Measurements from ENCODE around the gene IFT43. TPM values are rescaled to one million over a fixed set of nuclear protein-coding genes. Genes with fewer than 3 reads are reported as not detected.
A peak's percentile ranks its signal among the peaks of the same experiment; 100 is the strongest.

IFT43 gene
- total and polyA plus RNA-seq, 2 donors from 2014 or later: 41.6 to 86.3 TPM

GRCh38 chr14:76081642-76082041 is 96.1 kb downstream of the IFT43 start:
- no peak for FAIRE-seq
- no peak for TF ChIP-seq CTCF (IDR thresholded peaks at IDR 0.05; ENCODE audit: borderline replicate concordance, extremely low read depth, insufficient read depth)

GRCh38 chr14:76083796-76084765 is 98.5 kb downstream of the IFT43 start:
- H3K27me3 ChIP-seq (ENCODE audit: control insufficient read depth, insufficient read depth, low read length): no peaks in the 10 kb centered on the region
- no peak overlapping the region for H3K9ac ChIP-seq (ENCODE audit: low read length in 3 of 3)
- H3K4me3 ChIP-seq (ENCODE audit: low read length in 3 of 3): no peak overlapping the region
- FAIRE-seq (no peak), DNase-seq (no peak)
- intact Hi-C loops (cut with DNase I): no loop called here
- no peak for TF ChIP-seq CTCF (IDR thresholded peaks at IDR 0.05; ENCODE audit: borderline replicate concordance, extremely low read depth, insufficient read depth)
- H3K9me3 ChIP-seq (ENCODE audit: control insufficient read depth in 2 of 3, insufficient read depth in 1 of 3, low read length in 3 of 3): no peaks in the 10 kb centered on the region
- peaks cover 0 to 4% (median 0%) of the 10 kb centered on the region in 3 donors for H3K36me3 ChIP-seq (ENCODE audit: control insufficient read depth in 2 of 3, insufficient read depth in 3 of 3, low read length in 3 of 3)
- peaks cover 0 to 15% (median 4%) of the 10 kb centered on the region in 3 donors for H3K4me1 ChIP-seq (ENCODE audit: control insufficient read depth in 2 of 3, insufficient read depth in 2 of 3, low read depth in 1 of 3, low read length in 3 of 3)
- H3K27ac ChIP-seq (ENCODE audit: low read depth in 2 of 2, low read length in 2 of 2): peak overlapping the region in 1 of 2 donors; percentile 47

More at GRCh38 chr14:76081642-76082041, 96.1 kb downstream of the IFT43 start:
- intact Hi-C loops (cut with DNase I): no loop called here
- Histone ChIP-seq H3K4me1 (ENCODE audit: control insufficient read depth in 2 of 3, insufficient read depth in 2 of 3, low read depth in 1 of 3, low read length in 3 of 3) (peaks cover 0 to 8% (median 3%) of the 10 kb centered on the region in 3 donors), H3K9ac (ENCODE audit: low read length in 3 of 3) (no peak overlapping the region), H3K27me3 (ENCODE audit: control insufficient read depth, insufficient read depth, low read length) (no peaks in the 10 kb centered on the region), H3K9me3 (ENCODE audit: control insufficient read depth in 2 of 3, insufficient read depth in 1 of 3, low read length in 3 of 3) (no peaks in the 10 kb centered on the region), H3K27ac (ENCODE audit: low read depth in 2 of 2, low read length in 2 of 2) (no peak overlapping the region), H3K36me3 (ENCODE audit: control insufficient read depth in 2 of 3, insufficient read depth in 3 of 3, low read length in 3 of 3) (peaks cover 0 to 4% (median 0%) of the 10 kb centered on the region in 3 donors), H3K4me3 (ENCODE audit: low read length in 3 of 3) (no peak overlapping the region)
- DNase-seq: no peak

- peaks cover 0 to 4% (median 0%) of the 10 kb centered on the region in 3 donors for H3K36me3 ChIP-seq (ENCODE audit: control insufficient read depth in 2 of 3, insufficient read depth in 3 of 3, low read length in 3 of 3)
- DNase-seq: no peak
- intact Hi-C loops (cut with DNase I): no loop called here
- no peaks in the 10 kb centered on the region for H3K27me3 ChIP-seq (ENCODE audit: control insufficient read depth, insufficient read depth, low read length)
- H3K27ac ChIP-seq (ENCODE audit: low read depth in 2 of 2, low read length in 2 of 2): peak overlapping the region; percentile 24 to 47
- no peaks in the 10 kb centered on the region for H3K9me3 ChIP-seq (ENCODE audit: control insufficient read depth in 2 of 3, insufficient read depth in 1 of 3, low read length in 3 of 3)
- FAIRE-seq: no peak
- TF ChIP-seq CTCF (IDR thresholded peaks at IDR 0.05; ENCODE audit: borderline replicate concordance, extremely low read depth, insufficient read depth): no peak
- H3K4me1 ChIP-seq (ENCODE audit: control insufficient read depth in 2 of 3, insufficient read depth in 2 of 3, low read depth in 1 of 3, low read length in 3 of 3): peaks cover 4 to 15% (median 12%) of the 10 kb centered on the region in 3 donors
- H3K4me3 ChIP-seq (ENCODE audit: low read length in 3 of 3): no peak overlapping the region
- H3K9ac ChIP-seq (ENCODE audit: low read length in 3 of 3): no peak overlapping the region
Measured at GRCh38 chr14:76085358-76085757, 99.8 kb downstream of the IFT43 start.

Data from kidney (tissue), 14 donors.